Stimulated activated CD4-positive, alpha-beta T cell treated with anti-CD3 and anti-CD28 coated beads, Interleukin-1b, Interleukin-23, amount 100 ng/mL, for 4 hours (primary cell): ENCODE data around the gene BLID.

Experiments
- DNase-seq, 2 donors: peaks; one replicate each; pipeline ENCODE4 v3.0.0-alpha.2; 2020; ENCODE audit warnings: low read depth in 2 of 2

Gene BLID

DNA sequence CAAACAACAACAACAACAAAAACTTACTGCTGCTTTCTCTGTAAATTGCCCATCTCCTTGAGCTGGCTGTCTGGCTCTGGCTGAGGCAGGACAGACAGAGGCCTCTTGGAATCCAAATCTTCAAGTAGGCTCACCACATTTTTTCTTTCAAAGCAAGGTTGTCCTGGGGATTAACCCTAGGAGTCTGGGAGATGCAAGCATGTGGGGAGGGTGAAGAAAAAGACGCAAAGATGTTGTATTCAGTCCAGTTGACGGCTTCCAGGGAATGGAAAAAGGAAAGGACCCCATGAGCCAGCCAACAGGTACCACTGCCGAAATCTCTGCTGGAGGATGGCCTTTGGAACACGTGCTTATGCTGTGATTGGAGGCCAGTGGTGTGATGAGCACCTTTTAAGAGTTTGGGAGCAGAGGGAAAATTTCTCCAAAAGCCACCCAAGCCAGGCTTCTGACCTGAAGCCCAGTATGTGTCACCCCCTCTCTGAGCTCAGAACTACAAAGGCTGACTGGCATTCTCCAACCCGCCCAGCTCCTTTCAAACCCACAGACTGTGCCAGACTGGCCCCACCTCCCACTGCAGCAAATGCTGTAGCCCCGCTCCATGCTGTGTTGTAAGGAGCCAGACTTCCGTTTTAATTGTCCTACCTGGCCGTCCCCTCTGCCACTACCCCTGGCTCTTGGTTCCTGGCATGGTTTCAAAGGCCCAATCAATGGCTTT, 10.8 kb downstream of the BLID start:
- no peak for DNase-seq

DNA sequence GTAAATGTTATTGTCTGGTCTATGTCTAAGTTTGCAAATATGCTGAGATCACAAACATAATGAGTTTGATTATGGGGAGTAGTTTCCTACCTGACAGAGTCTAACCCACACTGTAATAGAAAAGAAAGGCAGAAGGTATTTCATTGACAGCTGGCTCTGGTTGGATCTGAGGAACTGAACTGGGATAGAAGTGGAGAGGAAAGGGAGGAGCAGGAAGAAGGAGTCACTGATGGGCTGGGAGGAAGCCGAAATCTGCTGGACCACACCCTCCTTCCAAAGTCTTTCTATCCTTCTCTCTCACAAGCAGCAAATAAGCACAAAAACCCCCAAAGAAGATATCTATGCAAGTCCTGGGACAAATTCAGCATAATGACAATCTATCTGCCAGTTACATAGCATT, 11.7 kb downstream of the BLID start:
- no peak for DNase-seq

DNA sequence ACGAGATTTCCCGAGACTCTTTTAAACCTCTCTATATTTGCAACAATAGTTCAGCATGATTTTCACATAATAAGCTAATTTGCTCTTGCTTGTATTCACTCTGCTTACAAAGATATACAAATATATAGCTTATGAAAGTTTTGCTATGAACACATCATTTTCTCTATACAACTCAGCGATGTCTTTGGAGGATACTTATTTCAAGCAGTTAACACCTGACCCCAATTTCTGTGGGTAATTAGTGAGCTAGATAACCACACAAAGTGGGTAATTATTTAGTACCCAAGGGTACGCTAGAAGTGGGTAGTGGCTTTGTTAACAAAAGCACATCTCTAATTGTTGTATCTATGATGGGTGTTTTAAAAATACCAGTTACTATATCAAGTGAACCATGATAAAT, 12.3 kb downstream of the BLID start:
- DNase-seq, result no peak

DNA sequence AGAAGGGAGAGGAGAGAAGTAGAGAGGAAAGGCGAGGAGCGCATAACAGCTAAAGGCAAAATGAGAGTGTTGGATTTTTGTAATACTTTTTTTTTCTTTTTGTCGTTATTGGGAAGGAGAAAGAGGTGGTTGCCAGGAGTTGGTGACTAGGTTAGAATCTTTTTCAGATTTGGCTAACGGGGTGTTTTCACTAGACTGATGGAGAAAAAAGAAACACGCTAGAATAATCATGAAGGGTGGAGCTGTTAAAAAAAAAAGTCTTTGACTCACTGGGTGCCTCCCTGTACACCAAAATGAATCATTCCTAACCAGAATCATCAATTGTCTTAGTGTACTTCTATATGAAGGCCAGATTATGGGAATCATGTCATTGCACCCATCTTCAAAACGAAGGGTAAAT, 12.7 kb downstream of the BLID start:
- no peak for DNase-seq

DNA sequence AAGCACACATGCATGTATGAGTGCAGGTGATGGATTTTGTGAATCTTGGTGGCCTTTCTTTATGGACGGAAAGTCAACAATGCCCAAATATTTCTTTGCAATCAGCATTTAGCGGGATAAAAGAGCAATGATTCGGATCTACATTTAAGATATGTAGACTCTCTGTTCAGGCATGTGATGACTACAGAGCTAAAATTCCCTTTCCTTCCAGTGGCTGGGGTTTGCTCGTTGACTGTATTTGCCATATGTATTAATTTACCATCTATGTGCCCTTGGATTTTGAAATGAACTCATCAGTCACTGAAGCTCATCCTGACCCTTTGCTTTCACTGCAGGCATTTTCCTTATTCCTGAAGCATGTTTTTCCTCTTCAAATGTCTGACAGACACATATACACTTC, 13.6 kb downstream of the BLID start:
- no peak for DNase-seq

DNA sequence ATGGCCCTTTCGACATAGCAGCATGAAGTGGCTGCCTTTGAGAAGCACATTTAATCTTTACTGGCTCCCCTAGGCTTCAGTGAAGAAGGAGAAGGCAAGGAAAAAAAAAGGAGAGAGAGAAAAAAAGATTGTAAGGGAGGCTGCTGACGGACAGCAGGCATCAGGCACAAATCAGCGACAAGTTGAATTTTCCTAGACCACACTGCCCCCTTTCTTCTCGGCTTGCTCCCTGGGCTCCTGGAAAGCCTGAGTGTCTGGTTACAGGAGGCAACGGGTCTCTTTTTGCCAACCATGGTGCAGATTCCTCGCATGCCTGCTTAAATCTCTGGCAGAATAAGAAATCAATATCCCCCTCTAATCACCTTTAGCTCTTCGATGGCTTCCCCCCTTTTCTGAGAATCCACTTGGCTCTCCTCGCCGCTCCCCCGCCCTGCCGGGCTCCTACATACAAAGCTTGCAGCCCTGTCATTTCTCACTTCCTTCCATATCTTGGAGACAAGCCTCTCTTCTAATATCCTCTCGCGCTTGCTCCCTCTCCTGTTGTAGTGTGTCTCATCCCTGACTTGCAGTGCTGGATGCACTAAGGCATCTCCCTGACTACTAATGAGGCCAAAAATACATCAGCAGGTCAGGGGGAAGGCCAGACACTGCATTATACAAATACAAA, 14.3 kb downstream of the BLID start:
- no peak for DNase-seq

DNA sequence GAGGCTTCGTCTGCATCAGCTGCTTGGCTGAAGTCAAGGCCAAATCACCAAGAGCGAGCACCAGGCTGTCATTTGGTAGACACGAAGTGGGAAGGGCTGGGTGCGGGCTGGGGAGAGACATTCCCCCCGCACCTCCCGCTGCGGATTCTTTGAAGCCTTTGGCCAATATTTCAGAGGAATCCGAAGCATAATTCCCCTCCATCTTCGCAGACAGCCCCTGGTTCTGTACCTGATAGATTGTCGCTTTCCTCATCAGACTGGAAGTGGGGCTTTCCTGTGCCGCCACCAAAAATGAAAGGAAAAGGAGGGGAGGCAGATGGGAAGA, 15.3 kb downstream of the BLID start:
- DNase-seq, result no peak

DNA sequence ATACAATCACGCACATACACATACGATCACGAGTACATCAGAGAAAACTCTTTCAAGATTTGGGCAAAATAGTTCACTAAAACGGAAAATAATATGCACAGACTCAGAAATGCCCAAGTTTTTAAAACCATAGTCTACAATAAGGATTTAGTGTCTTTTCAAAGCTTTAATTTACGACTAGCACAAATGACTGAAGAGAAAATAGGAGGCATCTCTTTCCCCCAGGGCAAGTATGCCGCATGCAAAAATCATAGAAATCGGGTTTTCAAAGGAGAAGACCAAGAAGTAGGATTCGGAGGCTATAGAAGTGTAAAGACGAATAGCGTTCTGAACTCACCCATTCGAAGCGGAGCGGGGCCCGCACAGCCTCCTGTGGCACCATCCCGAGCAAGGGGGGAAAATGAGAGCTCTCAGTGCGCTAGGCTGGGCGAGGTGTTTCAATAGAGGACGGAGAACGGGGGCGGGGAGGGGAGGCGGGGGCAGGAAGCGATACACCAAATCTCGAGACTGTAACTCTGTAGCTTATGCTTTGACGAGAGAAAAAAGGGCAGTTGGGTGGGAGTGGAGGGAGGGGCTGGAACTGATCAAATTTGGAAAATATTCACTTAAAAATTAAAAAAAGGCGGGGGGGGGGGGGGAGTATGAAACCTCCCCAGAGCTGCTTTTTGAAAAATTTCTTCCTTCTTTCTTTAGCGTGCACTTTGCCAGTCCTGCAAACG, 15.8 kb downstream of the BLID start:
- DNase-seq, result no peak

DNA sequence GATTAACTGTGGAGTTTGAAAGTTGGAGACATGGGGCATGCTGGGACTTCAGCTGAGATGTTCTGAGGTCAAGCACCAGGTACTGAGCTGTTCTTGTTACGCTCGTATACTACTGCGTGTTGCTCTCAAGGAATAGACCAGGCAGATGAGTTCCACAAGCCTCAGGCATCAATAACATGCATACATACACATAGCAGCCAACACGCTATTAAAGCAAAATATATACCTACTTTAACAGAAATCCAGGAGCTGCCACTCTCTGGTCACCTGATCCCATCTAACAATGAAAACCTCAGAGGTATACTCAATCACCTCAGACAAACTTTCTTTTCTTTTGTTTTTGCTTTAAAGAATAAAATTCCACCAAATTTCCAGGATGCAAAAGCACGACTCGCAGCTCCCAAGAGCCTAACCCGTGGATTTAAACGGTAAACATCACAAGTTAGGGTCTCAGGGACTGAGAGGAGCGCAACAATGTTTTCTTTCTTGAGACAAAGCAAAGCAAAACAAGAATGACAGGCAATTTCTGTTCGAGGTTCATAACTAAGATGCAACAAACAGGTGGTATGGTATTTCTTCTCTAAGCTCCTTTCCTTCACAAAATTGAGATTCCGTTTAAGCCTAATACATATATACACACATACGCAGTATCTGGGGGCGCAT, 16.5 kb downstream of the BLID start:
- no peak for DNase-seq

DNA sequence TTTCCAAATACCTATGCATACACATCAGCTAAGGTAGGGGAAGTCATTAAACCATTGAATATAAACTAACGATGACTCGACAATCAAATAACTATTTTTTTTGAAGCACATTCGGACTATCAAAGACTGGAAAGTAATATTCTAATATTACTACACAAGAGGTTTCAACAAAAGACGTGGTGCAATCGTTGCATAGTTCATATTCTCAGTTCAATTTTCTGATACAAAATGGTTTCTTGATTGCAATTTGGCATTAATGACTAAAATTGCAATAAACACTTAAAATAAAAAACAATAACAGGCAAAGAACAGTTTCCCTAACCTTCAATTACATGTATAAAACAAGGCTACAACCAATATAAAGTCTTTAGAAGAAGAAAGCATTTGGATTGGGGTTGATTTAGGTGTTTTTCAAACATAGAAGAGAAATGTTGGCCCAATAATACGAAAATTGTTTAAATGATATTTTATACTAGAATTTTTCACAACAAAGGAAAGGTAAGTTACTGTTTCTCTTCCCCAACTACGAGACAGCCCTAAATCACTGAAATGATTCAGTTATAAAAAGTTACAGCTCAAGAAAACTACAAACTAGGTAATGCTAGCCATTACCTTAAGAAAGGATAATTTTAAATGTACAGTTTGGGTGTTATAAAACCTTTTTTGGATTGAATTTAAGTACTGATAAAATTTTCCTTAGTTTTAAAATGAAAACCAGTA, 17.6 kb downstream of the BLID start:
- no peak for DNase-seq

DNA sequence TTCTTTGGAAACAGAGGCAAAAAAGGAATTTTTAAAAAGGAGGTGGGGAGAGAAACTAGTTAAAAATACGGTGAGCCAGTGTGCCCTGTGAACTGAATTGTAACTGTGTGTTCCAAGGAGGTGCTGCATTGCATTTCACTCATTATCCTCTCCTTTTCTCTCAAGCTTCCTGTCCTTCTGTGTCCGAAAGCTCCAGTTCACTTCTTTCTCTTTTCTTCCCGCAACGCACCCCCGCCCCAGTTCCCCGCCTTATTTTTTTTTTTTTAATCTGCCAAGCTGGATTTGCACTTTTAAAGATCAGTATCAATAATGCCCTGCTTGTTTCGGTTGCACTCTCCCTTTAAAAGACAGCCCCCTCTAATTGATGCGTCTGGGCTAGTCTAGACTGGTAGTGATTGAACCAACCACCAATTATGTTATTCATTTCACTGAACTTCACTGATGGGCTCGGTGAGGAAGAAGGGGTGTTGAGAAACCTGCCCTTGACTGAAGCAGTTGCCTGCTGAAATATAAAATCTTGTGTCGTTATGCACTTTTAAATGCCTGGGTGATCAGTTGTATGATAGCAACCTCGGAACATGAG, 18.5 kb downstream of the BLID start:
- no peak for DNase-seq

DNA sequence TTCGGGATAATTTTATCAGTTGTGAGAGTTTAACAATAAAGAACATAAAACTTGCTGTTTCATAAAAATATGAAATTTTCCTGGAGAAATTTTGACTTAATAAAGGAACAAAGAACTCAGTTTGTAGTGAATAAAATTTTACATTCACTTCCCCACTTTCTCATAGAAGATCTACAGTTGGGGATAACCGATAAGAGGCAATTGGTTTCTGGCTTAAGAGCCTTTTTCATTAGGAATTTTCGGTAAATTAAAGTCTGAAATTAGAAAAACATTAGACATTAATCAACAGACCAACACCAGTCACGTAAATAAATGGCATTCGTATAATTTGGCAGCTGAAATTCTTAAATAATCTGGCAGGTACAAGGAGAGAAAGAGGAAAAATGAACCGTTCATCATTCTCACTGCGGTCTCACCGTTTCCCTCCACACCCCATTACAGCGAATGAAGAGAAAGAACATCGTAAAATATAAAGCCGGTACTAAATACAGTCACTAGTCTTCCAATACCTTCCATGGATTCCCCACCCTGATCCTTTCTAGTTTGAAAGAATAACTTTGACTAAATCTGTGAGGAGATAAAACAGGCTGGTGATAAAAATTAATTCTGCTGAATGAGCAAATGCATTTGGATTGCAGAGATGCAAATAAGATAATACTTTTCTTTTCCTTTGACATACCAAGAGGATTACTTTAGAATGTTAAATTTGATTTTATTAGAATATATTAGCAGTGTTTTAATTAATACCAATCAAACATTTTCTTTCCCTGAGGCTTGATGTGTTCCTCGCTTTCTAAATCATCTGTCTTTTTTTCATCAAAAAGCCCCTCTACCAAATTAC, 19.5 kb downstream of the BLID start:
- DNase-seq, result no peak

DNA sequence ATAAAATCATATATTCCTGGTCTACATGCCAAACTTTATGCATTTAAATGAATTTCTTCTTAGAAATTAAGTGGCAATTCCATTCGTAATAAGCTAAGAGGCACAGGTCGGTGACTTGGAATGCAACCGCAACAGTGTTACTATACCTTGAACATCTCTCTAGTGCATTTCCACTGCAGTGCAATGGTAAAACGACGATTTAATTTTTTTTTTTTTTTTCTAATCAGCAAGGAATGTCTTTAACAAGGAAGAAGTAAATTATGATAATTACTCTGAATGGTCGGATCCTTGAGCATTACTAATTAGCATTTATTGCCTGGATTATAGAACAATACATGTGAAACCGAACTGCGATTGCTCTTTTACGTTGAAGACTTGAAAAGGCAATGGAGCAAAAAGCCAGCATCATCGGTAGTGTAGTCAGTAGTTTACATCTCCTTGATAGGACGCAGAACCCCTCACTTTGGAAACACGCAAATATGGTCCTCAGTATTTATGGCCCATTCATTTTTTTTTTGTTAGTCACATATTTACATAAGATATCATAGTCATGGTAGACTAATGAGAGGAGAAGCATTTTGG, 20.2 kb downstream of the BLID start:
- DNase-seq, result no peak

DNA sequence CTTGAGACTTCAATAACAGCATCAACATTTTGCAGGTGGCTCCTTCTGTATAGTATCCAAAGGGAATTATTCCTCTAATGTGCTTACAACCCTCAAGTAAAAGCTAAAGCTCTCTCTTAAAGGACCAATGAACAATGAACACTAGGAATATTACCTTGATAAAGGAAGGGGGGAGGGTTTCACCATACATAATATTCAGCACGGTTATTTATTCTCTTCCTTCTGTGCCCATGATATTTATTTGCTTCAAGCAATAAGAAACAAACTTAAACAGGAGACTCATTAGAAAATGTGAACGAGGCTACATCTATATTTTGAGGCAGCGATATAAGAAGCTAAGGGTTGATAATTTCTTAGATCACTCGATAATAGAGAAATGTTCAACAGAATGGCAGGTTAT, 21.2 kb downstream of the BLID start:
- no peak for DNase-seq

DNA sequence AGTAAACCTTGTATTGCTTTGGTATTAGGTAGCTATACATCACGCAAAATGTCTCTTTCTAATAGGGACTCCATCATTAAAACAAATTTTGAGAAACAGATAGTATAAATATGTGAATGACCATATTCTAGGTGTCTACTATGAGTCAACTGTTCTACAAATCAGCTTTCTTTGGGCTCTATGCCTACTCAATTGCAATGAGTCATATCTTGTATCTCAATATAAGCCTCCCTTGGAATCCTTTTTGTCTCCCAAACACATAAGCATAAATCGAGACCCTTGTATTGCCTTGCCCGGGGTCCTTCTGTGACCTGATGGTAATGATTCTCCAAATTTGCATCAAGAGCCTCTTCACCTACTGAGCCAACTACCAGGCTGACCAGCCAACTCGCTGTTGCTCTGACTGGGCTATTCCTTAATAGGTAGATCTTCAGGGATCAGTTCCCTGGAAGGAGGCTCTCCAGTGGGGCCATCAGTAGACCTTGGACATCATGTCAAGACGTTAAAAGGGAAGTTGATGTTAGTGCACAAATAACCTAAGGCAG, 22.2 kb downstream of the BLID start:
- DNase-seq, result no peak

DNA sequence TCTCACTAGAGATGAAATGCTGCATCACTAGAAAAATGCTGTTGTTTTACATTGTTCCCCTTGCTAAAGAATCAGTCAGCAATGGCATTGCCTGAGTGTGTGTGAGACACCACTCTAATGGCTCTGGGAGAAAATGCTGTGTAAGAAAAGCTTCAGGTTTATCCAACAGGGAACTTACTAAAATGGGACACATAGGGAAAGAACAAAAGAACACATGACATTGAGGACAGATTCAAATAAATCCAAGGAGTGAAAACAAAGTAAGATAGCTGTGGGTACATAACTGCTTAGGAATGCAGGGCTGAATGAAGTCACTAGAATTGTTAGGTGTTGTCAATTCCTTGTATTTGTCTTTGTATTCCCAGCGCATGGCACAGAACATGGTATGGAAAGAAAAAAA, 24.2 kb downstream of the BLID start:
- no peak for DNase-seq

DNA sequence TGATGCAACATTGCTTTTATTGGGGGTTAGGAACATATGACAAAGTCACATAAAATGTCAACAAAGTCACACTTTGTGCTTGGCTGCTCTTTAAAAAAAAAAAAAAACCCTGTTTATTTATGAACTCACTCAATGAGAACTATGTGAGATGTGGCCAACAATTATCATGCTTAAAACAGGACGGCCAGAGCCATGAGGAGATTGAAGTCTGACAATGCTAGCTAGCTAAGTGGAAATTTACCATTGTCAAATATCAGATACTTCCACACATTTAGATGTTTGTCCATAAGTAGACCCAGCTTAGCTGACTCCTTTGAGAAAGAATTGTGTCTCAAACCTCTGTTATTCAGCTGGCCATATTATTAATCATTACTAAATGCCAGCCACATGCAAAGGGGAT, 26.9 kb downstream of the BLID start:
- no peak for DNase-seq

DNA sequence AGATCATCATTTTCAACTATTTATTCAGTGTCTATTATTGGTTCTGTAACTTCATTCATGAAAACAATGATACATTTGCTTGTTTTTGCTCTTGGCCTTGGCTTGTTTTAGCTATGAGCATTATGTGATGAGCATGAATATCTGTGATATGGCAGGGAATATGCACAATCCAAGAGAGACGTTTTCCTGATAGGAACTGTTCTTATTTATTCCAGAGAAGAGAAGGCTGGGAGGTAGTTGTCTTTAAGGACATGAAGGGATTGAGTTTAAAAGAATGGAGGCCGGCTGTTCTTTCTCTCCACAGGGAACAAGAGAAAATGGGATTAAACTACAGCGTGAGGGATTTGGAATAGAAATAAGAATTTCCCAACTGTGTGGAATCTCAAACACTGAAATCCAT, 30.3 kb downstream of the BLID start:
- no peak for DNase-seq

DNA sequence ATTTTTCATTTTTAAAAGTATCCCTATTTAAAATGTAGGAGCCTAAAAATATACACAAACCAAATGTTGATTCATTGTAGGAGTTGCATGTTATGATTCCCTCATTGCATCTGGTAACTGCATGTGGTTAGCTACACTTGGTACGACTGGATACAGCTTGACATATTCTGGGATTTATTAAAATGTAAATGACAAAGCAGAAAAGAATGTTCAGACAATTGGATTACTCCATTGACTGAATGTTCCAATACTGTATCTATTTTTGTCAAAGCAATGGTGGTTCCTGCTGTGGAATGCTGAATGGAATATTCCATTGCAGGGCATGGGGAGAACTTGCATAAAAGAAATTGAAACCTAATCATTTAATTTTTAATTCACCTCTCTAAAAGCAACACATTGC, 30.8 kb downstream of the BLID start:
- DNase-seq, result no peak

DNA sequence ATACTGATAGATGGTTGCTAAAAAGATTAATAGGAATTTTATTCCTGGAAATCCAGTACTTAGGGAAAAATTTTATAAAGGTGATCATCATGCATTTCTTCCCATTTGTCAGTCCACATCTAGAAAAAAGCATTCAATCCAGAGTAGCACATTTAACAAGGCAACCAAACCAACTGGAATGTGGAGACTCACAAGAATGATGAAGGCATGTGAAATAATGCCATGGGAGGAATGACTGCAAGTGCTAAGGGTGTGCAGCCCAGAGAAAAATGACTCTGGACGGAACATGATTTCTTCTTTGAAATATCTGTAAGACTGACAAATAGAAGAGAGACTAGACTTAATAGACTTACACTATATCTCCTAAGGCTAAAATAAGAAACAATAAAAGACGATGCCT, 33.8 kb downstream of the BLID start:
- no peak for DNase-seq
